SW480 (cell line): ENCODE measurements around the gene ENO4.
A peak's percentile ranks its signal among the peaks of the same experiment; 100 is the strongest.

Experiments
- DNase-seq: peaks from one replicate; pipeline ENCODE4 v3.0.0-alpha.2; 2016; ENCODE audit warnings: low spot score

ENO4 gene

GRCh38 chr10:116849248-116850057 lies at the start of gene ENO4:
ENO4 (plus strand) TSS chr10:116849499; CDS start chr10:116849567, 68 bp downstream.
- peak; percentile 77 for DNase-seq

GRCh38 chr10:116800286-116800929 lies 48.9 kb upstream of the ENO4 start:
- DNase-seq, result no peak

- DNase-seq, result no peak
Measured at GRCh38 chr10:116801658-116802057, 47.6 kb upstream of the ENO4 start.

- no peak for DNase-seq
Measured at GRCh38 chr10:116802474-116802873, 46.8 kb upstream of the ENO4 start.

- no peak for DNase-seq
Measured at GRCh38 chr10:116802876-116803275, 46.4 kb upstream of the ENO4 start.

GRCh38 chr10:116803451-116804249 lies 45.6 kb upstream of the ENO4 start:
- DNase-seq, result no peak

- no peak for DNase-seq
Measured at GRCh38 chr10:116808706-116809105, 40.6 kb upstream of the ENO4 start.

- peak; percentile 44 for DNase-seq
Measured at GRCh38 chr10:116809483-116810119, 39.7 kb upstream of the ENO4 start.

- peak; percentile 11 for DNase-seq
Measured at GRCh38 chr10:116810120-116810500, 39.2 kb upstream of the ENO4 start.

GRCh38 chr10:116810895-116811294 lies 38.4 kb upstream of the ENO4 start:
- DNase-seq, result no peak

GRCh38 chr10:116811691-116812090 lies 37.6 kb upstream of the ENO4 start:
- DNase-seq, result no peak

GRCh38 chr10:116815641-116816415 lies 33.5 kb upstream of the ENO4 start:
- DNase-seq, result no peak

GRCh38 chr10:116817178-116817577 lies 32.1 kb upstream of the ENO4 start:
- no peak for DNase-seq

- no peak for DNase-seq
Measured at GRCh38 chr10:116817780-116818343, 31.4 kb upstream of the ENO4 start.

- no peak for DNase-seq
Measured at GRCh38 chr10:116819999-116820677, 29.2 kb upstream of the ENO4 start.

- DNase-seq, result no peak
Measured at GRCh38 chr10:116825901-116826300, 23.4 kb upstream of the ENO4 start.

GRCh38 chr10:116826803-116827202 lies 22.5 kb upstream of the ENO4 start:
- no peak for DNase-seq

GRCh38 chr10:116827214-116827671 lies 22.1 kb upstream of the ENO4 start:
- no peak for DNase-seq

GRCh38 chr10:116828116-116828515 lies 21.2 kb upstream of the ENO4 start:
- no peak for DNase-seq

- DNase-seq, result no peak
Measured at GRCh38 chr10:116829711-116830110, 19.6 kb upstream of the ENO4 start.
